Choroid plexus epithelial cell (primary cell): ENCODE data around the gene SST.

Experiments used
- DNase-seq: peaks from one replicate; pipeline ENCODE4 v3.0.0-alpha.2; 2010; ENCODE audit warnings: low read depth
- H3K4me3 ChIP-seq: 2 replicates; pipeline ENCODE4 v1.5.1; 2011; ENCODE audit warnings: low read depth, mild to moderate bottlenecking, control low read depth, low read length, moderate library complexity
- CTCF ChIP-seq: conservative IDR thresholded peaks from 2 replicates; pipeline ENCODE4 v1.5.1; 2011; ENCODE audit warnings: low read depth, mild to moderate bottlenecking, control low read depth, inconsistent platforms, low read length, moderate library complexity

SST gene

GRCh38 chr3:187709155-187709554 lies 39.0 kb upstream of the SST start:
- TF ChIP-seq CTCF = peak; percentile 43
- H3K4me3 ChIP-seq = no peak overlapping the region
- DNase-seq = no peak

- no peak for TF ChIP-seq CTCF
These were observed 38.5 kb upstream of the SST start for GRCh38 chr3:187708696-187709095.

GRCh38 chr3:187706971-187707370 lies 36.8 kb upstream of the SST start:
- TF ChIP-seq CTCF = no peak
- DNase-seq = no peak
- H3K4me3 ChIP-seq = no peak overlapping the region

More at GRCh38 chr3:187708696-187709095, 38.5 kb upstream of the SST start:
- no peak overlapping the region for H3K4me3 ChIP-seq
- DNase-seq = no peak

DNA sequence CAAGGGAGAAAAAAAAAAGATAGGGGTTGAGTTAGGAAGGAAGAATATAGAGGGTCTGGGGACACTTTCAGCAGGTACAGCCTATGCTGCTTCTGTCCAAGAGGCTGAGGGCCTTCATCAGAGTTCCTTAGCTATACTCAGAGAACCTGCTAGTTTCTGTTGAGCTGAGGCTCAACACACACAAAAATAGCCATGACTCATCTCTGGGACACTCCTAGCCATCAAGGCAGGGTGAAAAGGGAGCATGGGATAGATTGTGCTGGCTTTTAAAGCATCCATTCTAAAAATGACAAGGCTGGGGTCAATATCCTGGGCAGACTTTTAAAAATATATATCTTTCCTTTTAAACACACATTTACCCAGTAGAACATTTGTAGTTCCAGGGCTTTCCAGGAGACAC lies 35.0 kb upstream of the SST start:
- H3K4me3 ChIP-seq = no peak overlapping the region
- DNase-seq = no peak
- no peak for TF ChIP-seq CTCF

DNA sequence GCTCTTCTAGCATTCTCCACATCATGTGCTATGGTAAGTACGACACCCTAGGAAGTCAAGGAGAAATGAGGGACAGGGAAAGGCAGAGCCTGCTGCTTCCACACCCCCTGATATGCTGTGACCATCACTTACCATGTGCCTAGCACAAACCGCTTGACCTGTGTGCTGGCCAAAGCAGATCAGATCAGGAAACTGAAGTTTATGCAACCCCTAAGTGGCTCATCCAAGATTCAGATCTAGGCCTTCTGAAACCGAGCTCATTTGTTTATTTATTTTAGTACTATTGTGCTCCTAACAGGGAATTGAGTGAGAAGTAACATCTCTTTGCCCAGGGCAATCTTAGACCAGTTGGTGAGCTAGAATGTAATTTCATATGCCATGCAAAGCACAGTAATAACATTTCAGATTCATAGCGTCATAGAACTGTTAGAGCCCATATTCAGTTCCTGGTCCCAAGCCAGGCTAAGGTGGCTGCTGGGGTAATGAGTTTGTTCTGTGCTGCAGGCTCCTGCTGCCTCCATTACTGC lies 32.4 kb upstream of the SST start, which contains the start of gene RTP2:
TSS of gene RTP2 (minus strand) at position 51 of the 527 bp plus-strand sequence. CDS start 429 bp downstream, outside the sequence.
- H3K4me3 ChIP-seq = no peak within 1 kb of the TSS
- TF ChIP-seq CTCF = no peak
- no peak for DNase-seq

GRCh38 chr3:187700249-187700648 lies 30.1 kb upstream of the SST start:
- TF ChIP-seq CTCF = no peak

GRCh38 chr3:187698499-187699399 lies 28.6 kb upstream of the SST start:
- H3K4me3 ChIP-seq = no peak overlapping the region
- TF ChIP-seq CTCF = no peak
- no peak for DNase-seq

More at GRCh38 chr3:187700249-187700648, 30.1 kb upstream of the SST start:
- DNase-seq = no peak
- H3K4me3 ChIP-seq = no peak overlapping the region
